Peyer's patch (tissue), 4 donors: ENCODE results near the gene OLFML2A. TPM values are rescaled to one million over a fixed set of nuclear protein-coding genes. Genes with fewer than 3 reads are reported as not detected.

Experiments
- DNase-seq, 3 donors: peaks; one replicate each; pipeline ENCODE4 v3.0.0-alpha.2; 2017 to 2019
- H3K27ac ChIP-seq, 4 donors: fragments of 200-600 bp; sonication (generic); one replicate each; pipeline ENCODE4 v1.5.1; 2016 to 2019
- H3K27me3 ChIP-seq, 2 donors: fragments of 200-600 bp; sonication (generic); one replicate each; pipeline ENCODE4 v1.5.1; 2019
- H3K36me3 ChIP-seq, 3 donors: fragments of 200-600 bp; sonication (generic); one replicate each; pipeline ENCODE4 v1.5.1; 2016 to 2019
- H3K4me1 ChIP-seq, 4 donors: fragments of 200-600 bp; sonication (generic); one replicate each; pipeline ENCODE4 v1.5.1; 2016 to 2019
- H3K4me3 ChIP-seq, 4 donors: fragments of 200-600 bp; sonication (generic); 1 replicate in 3 of 4; 2 replicates in 1 of 4; pipeline ENCODE4 v1.5.1; 2016 to 2019; ENCODE audit warnings: mild to moderate bottlenecking in 1 of 4
- H3K9me3 ChIP-seq, 4 donors: fragments of 200-600 bp; sonication (generic); one replicate each; pipeline ENCODE4 v1.5.1; 2016 to 2019; ENCODE audit warnings: mild to moderate bottlenecking in 1 of 4
- POLR2A ChIP-seq, 2 donors: fragments of 450-650 bp; IDR thresholded peaks; one replicate each; pipeline ENCODE4 v1.5.1; 2017; ENCODE audit warnings: antibody characterized with exemption in 2 of 2, mild to moderate bottlenecking in 2 of 2, moderate library complexity in 2 of 2
- total RNA-seq, 4 donors: library from RNA; depleted of rRNA; stranded (reverse); fragments of >200 nt; gene quantifications; one replicate each; pipeline ENCODE4 v1.1.0, GENCODE V29; 2016
- TF ChIP-seq, protein P1 (sequence below), 6 experiments: fragments of 450-650 bp in 4 of 6; fragments of 200-600 bp in 2 of 6; sonication (generic) in 1 of 6; IDR thresholded peaks; one replicate each; pipeline ENCODE4 v1.5.1; 2017 to 2019; ENCODE audit warnings: antibody characterized with exemption in 6 of 6, mild to moderate bottlenecking in 3 of 6, moderate library complexity in 1 of 6

Gene OLFML2A
- total RNA-seq, 4 donors from 2014 or later: 0.88 to 10.0 (median 8.7) TPM

DNA sequence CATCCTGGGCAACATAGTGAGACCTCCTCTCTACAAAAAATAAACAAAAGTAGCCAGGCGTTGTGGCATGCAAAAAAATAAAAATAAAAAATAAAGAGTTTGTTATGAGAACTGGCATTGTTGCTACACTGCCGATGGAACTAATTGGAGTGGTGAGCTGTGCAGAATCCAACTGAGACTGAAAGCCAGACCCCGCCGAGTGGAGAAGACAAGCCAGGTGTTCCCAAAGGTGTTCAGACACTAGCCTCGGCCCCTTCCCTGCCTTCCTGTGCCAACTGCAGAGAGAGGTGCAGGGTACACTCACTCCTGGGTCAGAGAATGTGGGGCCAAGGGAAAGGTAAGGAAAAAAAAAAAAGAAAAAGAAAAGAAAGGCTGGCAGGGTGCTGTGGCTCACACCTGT is 38.7 kb downstream of the OLFML2A start:
- H3K4me1 ChIP-seq: peaks cover 0 to 6% (median 0%) of the 10 kb centered on the region in 4 donors
- no peak overlapping the region for H3K4me3 ChIP-seq
- TF ChIP-seq, protein P1, sequence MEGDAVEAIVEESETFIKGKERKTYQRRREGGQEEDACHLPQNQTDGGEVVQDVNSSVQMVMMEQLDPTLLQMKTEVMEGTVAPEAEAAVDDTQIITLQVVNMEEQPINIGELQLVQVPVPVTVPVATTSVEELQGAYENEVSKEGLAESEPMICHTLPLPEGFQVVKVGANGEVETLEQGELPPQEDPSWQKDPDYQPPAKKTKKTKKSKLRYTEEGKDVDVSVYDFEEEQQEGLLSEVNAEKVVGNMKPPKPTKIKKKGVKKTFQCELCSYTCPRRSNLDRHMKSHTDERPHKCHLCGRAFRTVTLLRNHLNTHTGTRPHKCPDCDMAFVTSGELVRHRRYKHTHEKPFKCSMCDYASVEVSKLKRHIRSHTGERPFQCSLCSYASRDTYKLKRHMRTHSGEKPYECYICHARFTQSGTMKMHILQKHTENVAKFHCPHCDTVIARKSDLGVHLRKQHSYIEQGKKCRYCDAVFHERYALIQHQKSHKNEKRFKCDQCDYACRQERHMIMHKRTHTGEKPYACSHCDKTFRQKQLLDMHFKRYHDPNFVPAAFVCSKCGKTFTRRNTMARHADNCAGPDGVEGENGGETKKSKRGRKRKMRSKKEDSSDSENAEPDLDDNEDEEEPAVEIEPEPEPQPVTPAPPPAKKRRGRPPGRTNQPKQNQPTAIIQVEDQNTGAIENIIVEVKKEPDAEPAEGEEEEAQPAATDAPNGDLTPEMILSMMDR (IDR thresholded peaks at IDR 0.05): no peak
- no peak for TF ChIP-seq POLR2A (IDR thresholded peaks at IDR 0.05)
- no peak overlapping the region for H3K27ac ChIP-seq
- no peak for DNase-seq
- no peaks in the 10 kb centered on the region for H3K27me3 ChIP-seq
- H3K36me3 ChIP-seq: no peaks in the 10 kb centered on the region
- no peaks in the 10 kb centered on the region for H3K9me3 ChIP-seq

GRCh38 chr9:124818431-124819281 is 41.7 kb downstream of the OLFML2A start:
- Histone ChIP-seq H3K4me1 (no peaks in the 10 kb centered on the region), H3K9me3 (no peaks in the 10 kb centered on the region), H3K27me3 (no peaks in the 10 kb centered on the region), H3K36me3 (no peaks in the 10 kb centered on the region), H3K27ac (no peak overlapping the region), H3K4me3 (no peak overlapping the region)
- TF ChIP-seq POLR2A (IDR thresholded peaks at IDR 0.05): no peak
- TF ChIP-seq, protein P1 (IDR thresholded peaks at IDR 0.05): no peak
- no peak for DNase-seq

GRCh38 chr9:124820698-124821623 is 44.0 kb downstream of the OLFML2A start:
- no peaks in the 10 kb centered on the region for H3K4me1 ChIP-seq
- no peak for DNase-seq

DNA sequence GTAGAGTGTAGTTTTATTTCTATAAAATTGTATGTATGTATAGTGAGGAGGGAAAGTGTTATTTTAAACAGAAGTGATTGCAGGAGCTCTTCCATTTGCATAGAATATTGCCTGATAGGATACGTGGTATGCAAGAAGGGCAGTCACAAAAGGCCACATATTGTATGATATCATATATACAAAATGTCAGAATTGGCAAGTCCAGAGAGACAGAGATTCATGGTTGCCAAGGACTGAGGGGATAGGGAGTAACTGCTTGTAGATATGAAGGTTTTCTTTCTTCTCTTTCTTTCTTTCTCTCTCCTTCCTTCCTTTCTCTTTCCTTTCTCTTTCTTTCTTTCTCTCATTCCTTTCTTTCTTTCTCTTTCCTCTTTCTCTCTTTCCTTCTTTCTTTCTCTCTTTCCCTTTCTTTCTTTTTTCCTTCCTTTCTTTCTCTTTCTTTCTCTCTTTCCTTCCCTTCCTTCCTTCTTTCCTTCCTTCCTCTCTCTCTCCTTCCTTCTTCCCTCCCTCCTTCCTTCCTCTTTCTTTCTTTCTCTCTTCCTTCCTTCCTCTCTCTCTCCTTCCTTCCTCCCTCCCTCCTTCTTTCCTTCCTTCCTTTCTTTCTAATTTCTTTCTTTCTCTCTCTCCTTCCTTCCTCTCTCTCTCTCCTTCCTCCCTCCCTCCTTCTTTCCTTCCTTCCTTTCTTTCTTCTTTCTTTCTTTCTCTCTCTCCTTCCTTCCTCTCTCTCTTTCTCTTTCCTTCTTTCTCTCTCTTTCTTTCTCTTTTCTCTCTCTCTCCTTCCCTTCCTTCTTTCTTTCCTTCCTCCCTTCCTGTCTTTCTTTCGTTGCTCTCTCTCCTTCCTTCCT is 51.8 kb downstream of the OLFML2A start:
- H3K9me3 ChIP-seq: no peaks in the 10 kb centered on the region
- H3K27ac ChIP-seq: no peak overlapping the region
- DNase-seq: no peak
- no peak overlapping the region for H3K4me3 ChIP-seq
- no peaks in the 10 kb centered on the region for H3K27me3 ChIP-seq
- no peaks in the 10 kb centered on the region for H3K4me1 ChIP-seq
- TF ChIP-seq POLR2A (IDR thresholded peaks at IDR 0.05): no peak
- TF ChIP-seq, protein P1 (IDR thresholded peaks at IDR 0.05): no peak
- H3K36me3 ChIP-seq: no peaks in the 10 kb centered on the region

More at GRCh38 chr9:124820698-124821623, 44.0 kb downstream of the OLFML2A start:
- TF ChIP-seq POLR2A (IDR thresholded peaks at IDR 0.05): no peak
- TF ChIP-seq, protein P1 (IDR thresholded peaks at IDR 0.05): peak in 2 of 6 experiments; percentile 2 to 7
- Histone ChIP-seq H3K4me3 (no peak overlapping the region), H3K27me3 (no peaks in the 10 kb centered on the region), H3K27ac (no peak overlapping the region), H3K36me3 (no peaks in the 10 kb centered on the region), H3K9me3 (no peaks in the 10 kb centered on the region)

DNA sequence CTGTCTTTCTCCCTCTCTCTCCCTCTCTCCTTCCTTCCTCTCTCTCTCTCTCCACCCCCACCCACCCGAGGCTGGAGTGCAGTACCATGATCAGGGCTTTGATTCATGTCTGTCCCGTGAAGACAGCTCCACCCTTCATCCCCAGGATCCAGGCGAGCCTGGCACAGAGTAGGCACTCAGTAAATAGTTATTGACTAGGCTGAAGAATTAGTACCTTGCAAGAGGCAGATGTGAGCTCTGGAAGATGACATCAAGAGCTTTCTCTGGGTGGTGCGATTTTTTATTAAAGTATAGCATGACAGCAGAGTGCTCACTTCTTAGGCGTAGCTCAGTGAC is 52.4 kb downstream of the OLFML2A start:
- Histone ChIP-seq H3K36me3 (no peaks in the 10 kb centered on the region), H3K4me1 (no peaks in the 10 kb centered on the region), H3K4me3 (no peak overlapping the region), H3K9me3 (no peaks in the 10 kb centered on the region), H3K27me3 (no peaks in the 10 kb centered on the region), H3K27ac (no peak overlapping the region)
- DNase-seq: no peak
- TF ChIP-seq POLR2A (IDR thresholded peaks at IDR 0.05): no peak
- TF ChIP-seq, protein P1 (IDR thresholded peaks at IDR 0.05): no peak
